Naive B cell (primary cell): Measurements from ENCODE around the gene SMARCD3. TPM values are rescaled to one million over a fixed set of nuclear protein-coding genes. Genes with fewer than 3 reads are reported as not detected.
A peak's percentile ranks its signal among the peaks of the same experiment; 100 is the strongest.

ENCODE experiments used
- ATAC-seq, 2 donors: fragments of 150-1000 bp; cut with Tn5 transposase; 2 replicates each; pipeline ENCODE4 v1.10.0; 2021; ENCODE audit warnings: low read depth in 2 of 2, mild to moderate bottlenecking in 2 of 2, moderate library complexity in 2 of 2
- DNase-seq: peaks from one replicate; pipeline ENCODE4 v3.0.0; 2022
- H3K27ac Mint-ChIP-seq, 6 donors: one replicate each; pipeline ENCODE4 v1.8.0; 2020 to 2022; ENCODE audit warnings: mild to moderate bottlenecking in 6 of 6, mixed read lengths in 6 of 6, moderate library complexity in 5 of 6, inconsistent platforms in 2 of 6
- H3K27me3 Mint-ChIP-seq, 3 donors: one replicate each; pipeline ENCODE4 v1.8.0; 2021 to 2022; ENCODE audit warnings: mixed read lengths in 3 of 3, mild to moderate bottlenecking in 1 of 3
- H3K36me3 Mint-ChIP-seq, 2 donors: one replicate each; pipeline ENCODE4 v1.8.0; 2020 to 2022; ENCODE audit warnings: mixed read lengths in 2 of 2, inconsistent platforms in 1 of 2, mild to moderate bottlenecking in 1 of 2
- H3K4me1 Mint-ChIP-seq, 3 donors: one replicate each; pipeline ENCODE4 v1.8.0; 2020 to 2022; ENCODE audit warnings: mixed read lengths in 3 of 3, inconsistent platforms in 1 of 3, mild to moderate bottlenecking in 1 of 3, moderate library complexity in 1 of 3
- H3K4me3 Mint-ChIP-seq, 8 donors: one replicate each; pipeline ENCODE4 v1.8.0; 2020 to 2022; ENCODE audit warnings: mild to moderate bottlenecking in 8 of 8, mixed read lengths in 8 of 8, moderate library complexity in 8 of 8, inconsistent platforms in 2 of 8
- H3K9me3 Mint-ChIP-seq, 7 donors: one replicate each; pipeline ENCODE4 v1.8.0; 2020 to 2022; ENCODE audit warnings: mixed read lengths in 7 of 7, mild to moderate bottlenecking in 5 of 7, inconsistent platforms in 2 of 7, moderate library complexity in 1 of 7
- polyA plus RNA-seq, 6 donors: library from polyadenylated mRNA; unstranded; fragments of 300-500 nt; fragmentation: Illumina TruSeq; gene quantifications; one replicate each; pipeline ENCODE4 v1.2.3, GENCODE V29; 2021; ENCODE audit warnings: low read depth in 6 of 6

SMARCD3 gene
- polyA plus RNA-seq, 6 donors from 2014 or later, result 0.35 to 3.1 (median 0.64) TPM; not detected in 2

DNA sequence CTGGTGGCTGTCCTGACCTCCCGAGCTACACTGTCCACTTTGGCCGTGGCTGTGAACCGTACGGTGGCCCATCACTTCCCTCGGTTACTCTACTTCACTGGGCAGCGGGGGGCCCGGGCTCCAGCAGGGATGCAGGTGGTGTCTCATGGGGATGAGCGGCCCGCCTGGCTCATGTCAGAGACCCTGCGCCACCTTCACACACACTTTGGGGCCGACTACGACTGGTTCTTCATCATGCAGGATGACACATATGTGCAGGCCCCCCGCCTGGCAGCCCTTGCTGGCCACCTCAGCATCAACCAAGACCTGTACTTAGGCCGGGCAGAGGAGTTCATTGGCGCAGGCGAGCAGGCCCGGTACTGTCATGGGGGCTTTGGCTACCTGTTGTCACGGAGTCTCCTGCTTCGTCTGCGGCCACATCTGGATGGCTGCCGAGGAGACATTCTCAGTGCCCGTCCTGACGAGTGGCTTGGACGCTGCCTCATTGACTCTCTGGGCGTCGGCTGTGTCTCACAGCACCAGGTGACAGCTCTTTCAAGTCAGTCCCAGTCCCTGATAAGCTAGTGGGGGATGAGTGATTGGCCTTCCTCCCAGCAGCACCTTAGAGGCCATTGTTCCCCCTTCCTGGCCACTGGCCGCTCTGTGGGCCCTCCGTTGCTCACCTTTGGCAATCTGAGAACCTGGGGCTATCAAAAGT lies 13.3 kb downstream of the SMARCD3 start:
- no peaks in the 10 kb centered on the region for H3K27me3 Mint-ChIP-seq
- peaks cover 0 to 8% of the 10 kb centered on the region in 2 donors for H3K36me3 Mint-ChIP-seq
- H3K4me1 Mint-ChIP-seq, result peaks cover 26 to 45% (median 43%) of the 10 kb centered on the region in 3 donors
- DNase-seq (no peak), ATAC-seq (no peak)
- no peaks in the 10 kb centered on the region for H3K9me3 Mint-ChIP-seq
- peak overlapping the region in 1 of 6 donors; percentile 54 for H3K27ac Mint-ChIP-seq
- peak overlapping the region in 2 of 8 donors; percentile 70 to 98 for H3K4me3 Mint-ChIP-seq

- H3K27me3 Mint-ChIP-seq, result no peaks in the 10 kb centered on the region
- peak overlapping the region; percentile 92 to 99 (median 98) for H3K4me3 Mint-ChIP-seq
- H3K9me3 Mint-ChIP-seq, result no peaks in the 10 kb centered on the region
- DNase-seq, result no peak
- H3K4me1 Mint-ChIP-seq, result peaks cover 19 to 42% (median 36%) of the 10 kb centered on the region in 3 donors
- ATAC-seq, result no peak
- peak overlapping the region in 5 of 6 donors; percentile 53 to 95 (median 82) for H3K27ac Mint-ChIP-seq
- peaks cover 0 to 8% of the 10 kb centered on the region in 2 donors for H3K36me3 Mint-ChIP-seq
Observed at GRCh38 chr7:151233804-151234203, 14.7 kb downstream of the SMARCD3 start.

DNA sequence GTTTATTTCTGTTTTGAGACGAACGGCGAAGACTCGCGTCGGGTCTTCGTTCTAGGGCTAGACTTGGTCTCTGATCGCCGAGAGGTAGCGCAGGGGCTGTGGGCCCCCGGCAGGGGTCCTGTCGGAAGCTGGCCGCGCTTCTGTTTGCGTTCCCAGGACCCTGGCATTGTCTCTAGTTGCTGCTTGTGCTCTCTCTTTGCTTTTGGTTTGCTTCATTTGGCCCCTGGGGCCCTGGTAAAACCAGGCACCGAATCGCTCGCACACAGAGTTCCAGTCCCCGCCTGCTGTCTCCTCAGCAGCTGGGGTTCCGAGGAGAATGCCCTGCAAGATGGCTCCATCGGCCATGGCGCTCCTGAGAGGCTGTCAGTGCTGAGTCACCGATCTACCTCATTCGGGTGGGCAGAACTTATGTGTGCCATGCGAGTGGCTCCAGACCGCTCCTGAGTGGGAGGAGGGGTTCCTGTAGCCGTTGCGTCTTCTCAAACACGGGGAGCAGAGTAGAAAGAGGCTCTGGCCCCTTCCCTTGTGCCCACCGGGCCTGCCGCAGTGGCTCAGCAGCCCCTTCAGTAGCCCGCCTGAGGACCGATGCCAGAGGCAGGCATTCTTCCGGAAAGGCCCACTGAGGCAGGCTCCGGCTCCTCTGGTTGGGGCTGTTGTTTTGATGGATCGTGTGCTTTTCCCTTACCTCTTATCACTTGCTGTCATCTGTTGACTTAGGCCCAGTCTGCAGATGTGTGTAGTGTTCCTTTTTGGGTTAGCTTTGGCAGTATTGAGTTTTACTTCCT lies 15.4 kb downstream of the SMARCD3 start:
- Mint-ChIP-seq H3K9me3 (no peaks in the 10 kb centered on the region), H3K27ac (peak overlapping the region; percentile 74 to 96 (median 90)), H3K36me3 (peaks cover 0 to 8% of the 10 kb centered on the region in 2 donors), H3K4me1 (peaks cover 19 to 42% (median 36%) of the 10 kb centered on the region in 3 donors), H3K27me3 (no peaks in the 10 kb centered on the region), H3K4me3 (peak overlapping the region; percentile 92 to 99 (median 98))
- ATAC-seq (peak in 1 of 2 donors; percentile 15), DNase-seq (no peak)

- DNase-seq (peak; percentile 91), ATAC-seq (peak; percentile 97 to 98)
- H3K9me3 Mint-ChIP-seq, result no peaks in the 10 kb centered on the region
- H3K4me1 Mint-ChIP-seq, result peaks cover 20 to 50% (median 38%) of the 10 kb centered on the region in 3 donors
- peaks cover under 1 to 8% of the 10 kb centered on the region in 2 donors for H3K36me3 Mint-ChIP-seq
- H3K4me3 Mint-ChIP-seq, result peak within 1 kb of the TSS; percentile 96 to 99 (median 98)
- H3K27ac Mint-ChIP-seq, result peak within 1 kb of the TSS; percentile 95 to 99 (median 98)
- no peaks in the 10 kb centered on the region for H3K27me3 Mint-ChIP-seq
Observed at GRCh38 chr7:151232091-151232916, 16.2 kb downstream of the SMARCD3 start, which contains the start of gene CHPF2. TSS of gene CHPF2 (plus strand) at chr7:151232483. CDS start at chr7:151234012, 1,529 bp downstream.

DNA sequence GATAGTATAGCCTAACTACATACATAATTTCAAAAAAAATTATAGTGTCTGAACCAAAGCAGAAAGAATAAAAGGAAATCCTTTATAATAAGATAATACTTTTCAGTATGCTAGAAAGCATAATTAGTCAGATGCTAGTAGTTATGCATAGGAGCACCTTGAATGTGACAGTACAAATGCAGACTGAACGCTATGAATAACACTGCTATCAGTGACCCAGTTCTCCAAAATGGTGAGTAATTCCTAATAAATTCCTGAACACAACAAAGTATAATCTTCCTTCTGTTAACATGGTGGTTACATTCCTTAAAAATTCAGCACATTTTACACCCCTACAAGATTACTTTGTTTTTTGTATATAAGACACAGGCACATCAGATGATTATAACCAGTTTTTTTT lies 17.4 kb downstream of the SMARCD3 start:
- ATAC-seq, result no peak
- Mint-ChIP-seq H3K4me3 (peak overlapping the region in 4 of 8 donors; percentile 98 to 99 (median 98)), H3K9me3 (no peaks in the 10 kb centered on the region), H3K36me3 (peaks cover 0 to 8% of the 10 kb centered on the region in 2 donors), H3K27me3 (no peaks in the 10 kb centered on the region), H3K4me1 (peaks cover 33 to 58% (median 42%) of the 10 kb centered on the region in 3 donors), H3K27ac (peak overlapping the region in 2 of 6 donors; percentile 38 to 44)
- DNase-seq, result no peak

DNA sequence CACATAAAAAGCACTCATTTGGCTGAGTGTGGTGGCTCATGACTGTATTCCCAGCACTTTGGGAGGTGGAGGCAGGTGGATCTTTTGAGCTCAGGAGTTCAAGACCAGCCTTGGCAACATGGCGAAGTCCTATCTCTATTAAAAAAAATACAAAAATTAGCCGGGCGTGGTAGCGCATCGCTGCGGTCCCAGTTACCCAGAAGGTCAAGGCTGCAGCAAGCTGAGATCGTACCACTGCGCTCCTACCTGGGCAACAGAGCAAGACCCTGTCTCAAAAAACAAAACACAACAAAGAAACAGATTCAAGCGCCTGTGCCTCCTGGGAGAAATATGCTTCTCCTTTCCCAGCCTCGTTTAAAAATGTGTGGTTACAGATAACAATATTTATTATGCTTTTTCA lies 19.2 kb downstream of the SMARCD3 start:
- DNase-seq (no peak), ATAC-seq (no peak)
- H3K27ac Mint-ChIP-seq, result no peak overlapping the region
- H3K4me1 Mint-ChIP-seq, result peaks cover 46 to 61% (median 51%) of the 10 kb centered on the region in 3 donors
- no peaks in the 10 kb centered on the region for H3K9me3 Mint-ChIP-seq
- H3K4me3 Mint-ChIP-seq, result peak overlapping the region in 2 of 8 donors; percentile 72 to 89
- no peaks in the 10 kb centered on the region for H3K27me3 Mint-ChIP-seq
- H3K36me3 Mint-ChIP-seq, result peaks cover 13 to 21% of the 10 kb centered on the region in 2 donors

- no peak for DNase-seq
- H3K27ac Mint-ChIP-seq, result peak overlapping the region in 4 of 6 donors; percentile 67 to 99 (median 96)
- no peak for ATAC-seq
- H3K4me3 Mint-ChIP-seq, result peak overlapping the region; percentile 89 to 100 (median 97)
- H3K27me3 Mint-ChIP-seq, result no peaks in the 10 kb centered on the region
- peaks cover 41 to 51% (median 42%) of the 10 kb centered on the region in 3 donors for H3K4me1 Mint-ChIP-seq
- peaks cover 18 to 27% of the 10 kb centered on the region in 2 donors for H3K36me3 Mint-ChIP-seq
- H3K9me3 Mint-ChIP-seq, result no peaks in the 10 kb centered on the region
Observed at GRCh38 chr7:151228024-151228866, 20.2 kb downstream of the SMARCD3 start.

- H3K36me3 Mint-ChIP-seq, result peaks cover 27 to 35% of the 10 kb centered on the region in 2 donors
- peak within 1 kb of the TSS; percentile 89 to 100 (median 97) for H3K4me3 Mint-ChIP-seq
Observed at GRCh38 chr7:151226875-151227782, 21.4 kb downstream of the SMARCD3 start, which contains the start of gene ABCF2. TSS of gene ABCF2 (minus strand) at chr7:151227205. CDS start at chr7:151226458, 747 bp downstream.

GRCh38 chr7:151226560-151226874 lies 22.0 kb downstream of the SMARCD3 start:
- H3K27me3 Mint-ChIP-seq, result no peaks in the 10 kb centered on the region
- H3K4me1 Mint-ChIP-seq, result peaks cover 28 to 38% (median 31%) of the 10 kb centered on the region in 3 donors
- peak overlapping the region; percentile 39 to 98 (median 94) for H3K27ac Mint-ChIP-seq
- ATAC-seq (peak in 1 of 2 donors; percentile 1), DNase-seq (no peak)
- no peaks in the 10 kb centered on the region for H3K9me3 Mint-ChIP-seq
- H3K36me3 Mint-ChIP-seq, result peaks cover 27 to 35% of the 10 kb centered on the region in 2 donors
- peak overlapping the region; percentile 89 to 100 (median 97) for H3K4me3 Mint-ChIP-seq

More at GRCh38 chr7:151226875-151227782, 21.4 kb downstream of the SMARCD3 start, which contains the start of gene ABCF2:
- no peaks in the 10 kb centered on the region for H3K27me3 Mint-ChIP-seq
- no peaks in the 10 kb centered on the region for H3K9me3 Mint-ChIP-seq
- peak within 1 kb of the TSS; percentile 93 to 99 (median 97) for H3K27ac Mint-ChIP-seq
- peaks cover 34 to 44% (median 37%) of the 10 kb centered on the region in 3 donors for H3K4me1 Mint-ChIP-seq
- ATAC-seq (peak; percentile 99), DNase-seq (peak; percentile 96)

DNA sequence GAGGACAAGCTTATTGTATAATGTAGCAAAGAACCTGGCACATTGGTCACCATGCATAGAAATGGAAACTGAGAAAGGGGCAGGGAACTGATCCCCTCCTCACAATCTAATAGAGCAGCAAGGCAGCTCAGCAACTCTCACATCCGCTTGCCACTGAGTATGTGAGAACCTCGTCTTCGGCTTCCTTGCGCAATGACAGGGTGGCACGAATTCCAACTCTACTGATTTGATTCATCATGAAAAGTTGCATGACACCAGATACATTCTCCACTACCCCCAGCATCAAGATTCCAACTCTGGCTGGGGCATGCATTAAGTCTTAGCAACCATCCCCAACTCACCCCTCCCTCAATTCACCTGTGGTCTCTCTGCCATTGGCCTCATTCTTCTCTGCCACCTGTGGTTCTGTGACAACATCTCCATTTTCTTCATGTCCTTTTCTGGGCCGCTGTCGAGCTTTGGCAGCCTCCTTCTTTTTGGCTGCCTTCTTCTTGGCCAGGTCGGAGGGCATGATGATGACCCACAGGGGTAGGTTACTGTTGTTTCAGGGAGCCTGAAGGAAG lies 22.5 kb downstream of the SMARCD3 start:
- DNase-seq, result no peak
- H3K36me3 Mint-ChIP-seq, result peaks cover 27 to 35% of the 10 kb centered on the region in 2 donors
- peak overlapping the region; percentile 89 to 100 (median 97) for H3K4me3 Mint-ChIP-seq
- no peaks in the 10 kb centered on the region for H3K9me3 Mint-ChIP-seq
- ATAC-seq, result no peak
- H3K27ac Mint-ChIP-seq, result peak overlapping the region in 3 of 6 donors; percentile 78 to 98 (median 93)
- H3K27me3 Mint-ChIP-seq, result no peaks in the 10 kb centered on the region
- peaks cover 25 to 35% (median 30%) of the 10 kb centered on the region in 3 donors for H3K4me1 Mint-ChIP-seq

- peaks cover 25 to 35% (median 30%) of the 10 kb centered on the region in 3 donors for H3K4me1 Mint-ChIP-seq
- ATAC-seq (no peak), DNase-seq (no peak)
- peaks cover 31 to 48% of the 10 kb centered on the region in 2 donors for H3K36me3 Mint-ChIP-seq
- H3K27me3 Mint-ChIP-seq, result no peaks in the 10 kb centered on the region
- peak overlapping the region in 1 of 6 donors; percentile 84 for H3K27ac Mint-ChIP-seq
- no peak overlapping the region for H3K4me3 Mint-ChIP-seq
- H3K9me3 Mint-ChIP-seq, result no peaks in the 10 kb centered on the region
Observed at GRCh38 chr7:151223728-151224127, 24.8 kb downstream of the SMARCD3 start.
